A673 (cell line): ENCODE results near the gene TNFSF9. TPM values are rescaled to one million over a fixed set of nuclear protein-coding genes. Genes with fewer than 3 reads are reported as not detected.

Source experiments
- BruUV-seq: library from RNA; stranded (reverse); fragments of 400-500 nt; replicated peaks from 2 replicates; lab custom pipeline; 2021; lab: Mats Ljungman, UMichigan
- CTCF ChIA-PET: fragments of 300-600 bp; sonication (Branson Sonifier 250); formaldehyde crosslinking; loops from one replicate; lab custom pipeline; 2022; ENCODE audit warnings: antibody characterized with exemption; lab: Charles Lee
- POLR2A ChIA-PET: fragments of 300-600 bp; sonication (Branson Sonifier 250); formaldehyde crosslinking; loops from one replicate; lab custom pipeline; 2022; ENCODE audit warnings: antibody characterized with exemption; ENCODE audit not compliant: low non-redundant PET; lab: Charles Lee
- DNase-seq: peaks from one replicate; pipeline ENCODE4 v3.0.0-alpha.2; 2015; ENCODE audit warnings: low spot score
- H3K27ac ChIP-seq: fragments of 200-600 bp; sonication (generic); 2 replicates; pipeline ENCODE4 v1.5.1; 2016; ENCODE audit warnings: mixed run types, low read depth, mild to moderate bottlenecking, mixed read lengths, antibody characterized with exemption, low read length; ENCODE audit not compliant: poor library complexity, severe bottlenecking
- H3K27me3 ChIP-seq: fragments of 200-600 bp; sonication (generic); replicated peaks from 2 replicates; pipeline ENCODE4 v1.6.1; 2017; ENCODE audit warnings: mixed run types, low read depth, mild to moderate bottlenecking, mixed read lengths, antibody characterized with exemption, low read length; ENCODE audit not compliant: insufficient read depth, poor library complexity
- H3K36me3 ChIP-seq: fragments of 200-600 bp; sonication (generic); 2 replicates; pipeline ENCODE4 v1.6.1; 2016; ENCODE audit warnings: mixed run types, mild to moderate bottlenecking, mixed read lengths, antibody characterized with exemption, low read length; ENCODE audit not compliant: insufficient read depth, poor library complexity, severe bottlenecking
- H3K4me1 ChIP-seq: fragments of 200-600 bp; sonication (generic); 2 replicates; pipeline ENCODE4 v1.6.1; 2017; ENCODE audit warnings: mixed run types, mild to moderate bottlenecking, mixed read lengths, antibody characterized with exemption, low read length; ENCODE audit not compliant: insufficient read depth, poor library complexity, severe bottlenecking
- H3K4me3 ChIP-seq: fragments of 200-600 bp; sonication (generic); 2 replicates; pipeline ENCODE4 v1.5.1; 2016; ENCODE audit warnings: low read depth, mixed run types, mild to moderate bottlenecking, mixed read lengths, low read length; ENCODE audit not compliant: poor library complexity, severe bottlenecking
- H3K9me3 ChIP-seq: fragments of 200-600 bp; sonication (generic); 2 replicates; pipeline ENCODE4 v1.6.1; 2016; ENCODE audit warnings: mixed run types, low read depth, mild to moderate bottlenecking, mixed read lengths, antibody characterized with exemption, low read length; ENCODE audit not compliant: poor library complexity, severe bottlenecking
- EZH2 ChIP-seq: fragments of 200-600 bp; sonication (generic); IDR thresholded peaks from 2 replicates; pipeline ENCODE4 v1.6.1; 2017; ENCODE audit warnings: borderline replicate concordance, low read depth, mild to moderate bottlenecking, mixed read lengths, antibody characterized with exemption, low read length; ENCODE audit not compliant: poor library complexity, severe bottlenecking
- intact Hi-C: fragments of 100-400 bp; cut with micrococcal nuclease; formaldehyde crosslinking; loops from one replicate; pipeline ENCODE4 v1.10.0; 2022; ENCODE audit not compliant: unreplicated experiment
- total RNA-seq: library from RNA; stranded (reverse); gene quantifications from 2 replicates; pipeline ENCODE4 v1.2.3, GENCODE V29; 2021
- TF ChIP-seq, protein P1 (sequence below): fragments of 300-800, 200-600 bp; sonication (generic); conservative IDR thresholded peaks from 2 replicates; pipeline ENCODE4 v1.5.1; 2017; ENCODE audit warnings: low read depth, mild to moderate bottlenecking, antibody characterized with exemption, low read length, moderate library complexity, mixed read lengths

Gene TNFSF9
- total RNA-seq, 1 experiment from 2014 or later: 11.1 TPM

DNA sequence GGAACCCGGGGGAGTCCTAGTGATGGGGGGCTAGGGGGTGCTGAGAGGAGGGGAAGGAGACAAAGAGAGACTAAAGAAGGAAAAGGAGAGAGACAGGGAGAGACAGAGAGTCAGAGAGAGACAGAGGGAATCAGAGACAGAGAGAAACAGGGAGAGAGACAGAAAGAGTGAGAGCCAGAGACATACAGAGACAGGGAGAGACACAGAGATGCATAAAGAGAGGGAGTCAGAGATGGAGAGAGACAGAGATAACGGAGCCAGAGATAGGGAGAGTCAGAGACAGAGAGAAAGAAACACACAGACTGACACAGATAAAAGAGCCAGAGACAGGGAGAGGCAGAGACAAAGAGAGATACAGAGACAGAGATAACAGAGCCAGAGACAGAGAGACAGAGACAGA lies 1.5 kb upstream of the TNFSF9 start:
- H3K36me3 ChIP-seq: no peaks in the 10 kb centered on the region
- no peak overlapping the region for H3K27ac ChIP-seq
- TF ChIP-seq, protein P1, sequence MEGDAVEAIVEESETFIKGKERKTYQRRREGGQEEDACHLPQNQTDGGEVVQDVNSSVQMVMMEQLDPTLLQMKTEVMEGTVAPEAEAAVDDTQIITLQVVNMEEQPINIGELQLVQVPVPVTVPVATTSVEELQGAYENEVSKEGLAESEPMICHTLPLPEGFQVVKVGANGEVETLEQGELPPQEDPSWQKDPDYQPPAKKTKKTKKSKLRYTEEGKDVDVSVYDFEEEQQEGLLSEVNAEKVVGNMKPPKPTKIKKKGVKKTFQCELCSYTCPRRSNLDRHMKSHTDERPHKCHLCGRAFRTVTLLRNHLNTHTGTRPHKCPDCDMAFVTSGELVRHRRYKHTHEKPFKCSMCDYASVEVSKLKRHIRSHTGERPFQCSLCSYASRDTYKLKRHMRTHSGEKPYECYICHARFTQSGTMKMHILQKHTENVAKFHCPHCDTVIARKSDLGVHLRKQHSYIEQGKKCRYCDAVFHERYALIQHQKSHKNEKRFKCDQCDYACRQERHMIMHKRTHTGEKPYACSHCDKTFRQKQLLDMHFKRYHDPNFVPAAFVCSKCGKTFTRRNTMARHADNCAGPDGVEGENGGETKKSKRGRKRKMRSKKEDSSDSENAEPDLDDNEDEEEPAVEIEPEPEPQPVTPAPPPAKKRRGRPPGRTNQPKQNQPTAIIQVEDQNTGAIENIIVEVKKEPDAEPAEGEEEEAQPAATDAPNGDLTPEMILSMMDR: no peak
- no peak for TF ChIP-seq EZH2
- no TSS peak for BruUV-seq
- intact Hi-C loops: no loop called here
- no peak for DNase-seq
- ChIA-PET POLR2A (no interaction called here), CTCF (no interaction called here)
- H3K4me1 ChIP-seq: peaks cover 32% of the 10 kb centered on the region
- no peak overlapping the region for H3K4me3 ChIP-seq
- H3K27me3 ChIP-seq: no peaks in the 10 kb centered on the region
- H3K9me3 ChIP-seq: no peaks in the 10 kb centered on the region

DNA sequence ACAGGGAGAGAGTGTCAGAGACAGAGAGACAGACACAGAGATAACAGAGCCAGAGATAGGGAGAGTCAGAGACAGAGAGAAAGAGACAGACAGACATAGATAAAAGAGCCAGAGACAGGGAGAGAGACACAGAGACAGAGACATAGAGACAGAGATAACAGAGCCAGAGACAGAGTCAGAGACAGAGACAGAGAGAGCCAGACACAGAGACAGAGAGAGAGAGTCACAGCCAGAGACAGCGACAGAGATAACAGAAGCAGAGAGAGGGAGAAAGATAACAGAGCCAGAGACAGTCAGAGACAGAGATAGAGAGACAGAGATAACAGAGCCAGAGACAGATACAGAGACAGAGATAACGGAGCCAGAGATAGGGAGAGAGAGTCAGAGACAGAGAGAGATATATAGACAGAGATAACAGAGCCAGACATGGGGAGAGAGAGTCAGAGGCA lies 865 bp upstream of the TNFSF9 start:
- peak overlapping the region; percentile 95 for H3K27ac ChIP-seq
- H3K9me3 ChIP-seq: no peaks in the 10 kb centered on the region
- TF ChIP-seq EZH2: no peak
- TF ChIP-seq, protein P1: no peak
- no TSS peak for BruUV-seq
- no peak for DNase-seq
- no peaks in the 10 kb centered on the region for H3K27me3 ChIP-seq
- peaks cover 3% of the 10 kb centered on the region for H3K36me3 ChIP-seq
- ChIA-PET CTCF (interaction anchor here (1.0 kb wide), 1 partner anchor 14 kb away, joined by 8 read pairs; no protein-coding TSS in a partner anchor), POLR2A (interaction anchor here (0.7 kb wide), 1 partner anchor 53 kb away, joined by 3 read pairs; no protein-coding TSS in a partner anchor)
- peak overlapping the region; percentile 94 for H3K4me3 ChIP-seq
- intact Hi-C loops: no loop called here
- H3K4me1 ChIP-seq: peaks cover 32% of the 10 kb centered on the region

DNA sequence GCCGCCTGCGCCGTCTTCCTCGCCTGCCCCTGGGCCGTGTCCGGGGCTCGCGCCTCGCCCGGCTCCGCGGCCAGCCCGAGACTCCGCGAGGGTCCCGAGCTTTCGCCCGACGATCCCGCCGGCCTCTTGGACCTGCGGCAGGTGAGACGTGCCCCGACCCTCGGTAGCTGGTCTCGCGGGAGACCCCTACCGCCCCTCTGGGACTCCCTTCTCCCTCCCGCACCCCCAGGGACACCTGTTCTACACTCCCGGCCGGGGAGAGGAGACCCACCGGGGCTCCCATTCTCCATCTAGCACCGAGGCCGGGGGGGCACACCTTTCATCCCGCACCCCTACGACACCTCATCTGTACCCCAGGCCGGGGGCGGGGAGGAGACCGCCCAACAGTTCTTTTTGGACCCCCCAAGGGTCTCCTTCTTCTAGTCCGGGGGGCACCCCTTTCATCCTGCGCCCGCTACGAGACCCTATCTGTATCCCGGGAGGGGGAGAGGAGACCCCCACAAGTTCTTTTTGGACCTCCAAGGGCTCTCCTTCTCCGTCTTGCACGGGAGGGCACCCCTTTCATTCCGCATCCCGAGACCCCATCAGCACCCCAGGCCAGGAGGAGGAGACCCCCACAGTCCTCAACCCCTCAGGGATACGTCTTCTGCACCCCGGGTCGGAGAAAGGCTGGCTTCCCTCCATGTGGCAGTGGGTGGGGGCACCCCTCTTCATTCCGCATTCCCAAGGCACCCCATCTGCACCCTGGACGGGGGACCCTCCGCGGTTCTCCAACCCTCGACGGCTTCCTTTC lies 533 bp downstream of the TNFSF9 start:
- intact Hi-C loops: no loop called here
- Histone ChIP-seq H3K27ac (peak overlapping the region; percentile 95), H3K27me3 (no peaks in the 10 kb centered on the region), H3K36me3 (peaks cover 8% of the 10 kb centered on the region), H3K9me3 (no peaks in the 10 kb centered on the region), H3K4me1 (peaks cover 32% of the 10 kb centered on the region), H3K4me3 (peak overlapping the region; percentile 94)
- ChIA-PET CTCF (interaction anchor here (0.6 to 1.0 kb wide), 2 partner anchors 13 to 15 kb away, joined by 3 to 8 read pairs; no protein-coding TSS in a partner anchor), POLR2A (interaction anchor here (0.5 to 1.0 kb wide), 5 partner anchors 13 to 865 kb away, joined by 3 to 10 read pairs (median 5); no protein-coding TSS in a partner anchor)
- no TSS peak for BruUV-seq
- TF ChIP-seq EZH2: no peak
- TF ChIP-seq, protein P1: no peak
- no peak for DNase-seq
